CD14-positive monocyte (primary cell): ENCODE results near the gene TMEM182. TPM values are rescaled to one million over a fixed set of nuclear protein-coding genes. Genes with fewer than 3 reads are reported as not detected.

ENCODE experiments used
- DNase-seq, 3 donors: peaks; one replicate each; pipeline ENCODE4 v3.0.0-alpha.2; 2011 to 2022
- H2AFZ ChIP-seq: 2 replicates; pipeline ENCODE4 v1.6.0; 2012; ENCODE audit warnings: mild to moderate bottlenecking, low read depth, low read length, inconsistent platforms; ENCODE audit not compliant: insufficient read depth, poor library complexity, severe bottlenecking
- H3K27ac ChIP-seq, 2 donors: 1 replicate in 1 of 2; 2 replicates in 1 of 2; pipeline ENCODE4 v1.5.1; 2012 to 2013; ENCODE audit warnings: low read length in 2 of 2, control low read depth in 1 of 2, inconsistent platforms in 1 of 2, low read depth in 1 of 2, mild to moderate bottlenecking in 1 of 2
- H3K27me3 ChIP-seq, 2 donors: one replicate each; pipeline versions ENCODE4 v1.6.0 to v1.6.1; 2011 to 2013; ENCODE audit warnings: low read length in 2 of 2; ENCODE audit not compliant: control insufficient read depth in 2 of 2, insufficient read depth in 2 of 2
- H3K36me3 ChIP-seq, 2 donors: replicated peaks in 1 of 2; 1 replicate in 1 of 2; 2 replicates in 1 of 2; pipeline versions ENCODE4 v1.5.1 to v1.6.1; 2012 to 2013; ENCODE audit warnings: low read length in 2 of 2, control low read depth in 1 of 2, inconsistent platforms in 1 of 2, mild to moderate bottlenecking in 1 of 2; ENCODE audit not compliant: insufficient read depth in 2 of 2, control insufficient read depth in 1 of 2
- H3K4me1 ChIP-seq, 2 donors: 1 replicate in 1 of 2; 2 replicates in 1 of 2; pipeline versions ENCODE4 v1.5.1 to v1.6.1; 2012 to 2013; ENCODE audit warnings: low read length in 2 of 2, control low read depth in 1 of 2, inconsistent platforms in 1 of 2, mild to moderate bottlenecking in 1 of 2, moderate library complexity in 1 of 2; ENCODE audit not compliant: insufficient read depth in 2 of 2, control insufficient read depth in 1 of 2
- H3K4me2 ChIP-seq: replicated peaks from 2 replicates; pipeline ENCODE3; 2012; ENCODE audit warnings: low read length, moderate library complexity, mild to moderate bottlenecking; ENCODE audit not compliant: poor library complexity, severe bottlenecking; ENCODE audit errors: extremely low read depth
- H3K4me3 ChIP-seq, 3 experiments: fragments of 200-600 bp in 1 of 3; sonication (generic) in 1 of 3; replicated peaks in 1 of 3; 1 replicate in 2 of 3; 2 replicates in 1 of 3; pipeline ENCODE4 v1.5.1; 2011 to 2013; ENCODE audit warnings: low read length in 3 of 3, mild to moderate bottlenecking in 3 of 3, control low read depth in 2 of 3, low read depth in 2 of 3, inconsistent platforms in 1 of 3, moderate library complexity in 1 of 3
- H3K79me2 ChIP-seq: 2 replicates; pipeline ENCODE4 v1.6.0; 2012; ENCODE audit warnings: mild to moderate bottlenecking, control low read depth, inconsistent platforms, low read length, moderate library complexity; ENCODE audit not compliant: insufficient read depth
- H3K9ac ChIP-seq: 2 replicates; pipeline ENCODE4 v1.6.0; 2017; ENCODE audit warnings: low read length, mild to moderate bottlenecking; ENCODE audit not compliant: insufficient read depth, poor library complexity, severe bottlenecking
- H3K9me3 ChIP-seq, 2 donors: replicated peaks in 1 of 2; 1 replicate in 1 of 2; 2 replicates in 1 of 2; pipeline versions ENCODE4 v1.5.1 to v1.6.1; 2012 to 2013; ENCODE audit warnings: low read length in 2 of 2, control low read depth in 1 of 2; ENCODE audit not compliant: control insufficient read depth in 1 of 2, insufficient read depth in 1 of 2
- H4K20me1 ChIP-seq: 2 replicates; pipeline ENCODE4 v1.6.0; 2012; ENCODE audit warnings: mild to moderate bottlenecking, low read length, control low read depth, moderate library complexity; ENCODE audit not compliant: insufficient read depth
- H3K27ac Mint-ChIP-seq, 7 donors: one replicate each; pipeline ENCODE4 v1.8.0; 2020; ENCODE audit warnings: mild to moderate bottlenecking in 7 of 7, mixed read lengths in 7 of 7, moderate library complexity in 6 of 7, inconsistent platforms in 2 of 7
- H3K27me3 Mint-ChIP-seq, 3 donors: one replicate each; pipeline ENCODE4 v1.8.0; 2021 to 2022; ENCODE audit warnings: low read depth in 3 of 3, mild to moderate bottlenecking in 3 of 3, mixed read lengths in 3 of 3, moderate library complexity in 3 of 3, inconsistent platforms in 1 of 3
- H3K36me3 Mint-ChIP-seq, 2 donors: one replicate each; pipeline ENCODE4 v1.8.0; 2020; ENCODE audit warnings: mixed read lengths in 2 of 2, inconsistent platforms in 1 of 2, mild to moderate bottlenecking in 1 of 2
- H3K4me1 Mint-ChIP-seq: one replicate; pipeline ENCODE4 v1.8.0; 2020; ENCODE audit warnings: mild to moderate bottlenecking, mixed read lengths
- H3K4me3 Mint-ChIP-seq, 2 donors: one replicate each; pipeline ENCODE4 v1.8.0; 2020; ENCODE audit warnings: mild to moderate bottlenecking in 2 of 2, mixed read lengths in 2 of 2, moderate library complexity in 1 of 2
- H3K9me3 Mint-ChIP-seq, 7 donors: one replicate each; pipeline ENCODE4 v1.8.0; 2020 to 2022; ENCODE audit warnings: mixed read lengths in 7 of 7, mild to moderate bottlenecking in 6 of 7, moderate library complexity in 6 of 7, inconsistent platforms in 2 of 7
- WGBS: methylation state at CpG from one replicate; pipeline ENCODE4 v1.1.5; 2013; ENCODE audit warnings: missing lambda C conversion rate; ENCODE audit not compliant: insufficient coverage; 5-methylcytosine and 5-hydroxymethylcytosine counted together
- intact Hi-C, 2 donors: fragments of 100-400 bp; cut with micrococcal nuclease; formaldehyde crosslinking; loops; one replicate each; pipeline versions ENCODE4 v1.15.0 to v1.15.1; 2023
- polyA plus RNA-seq, 3 donors: library from polyadenylated mRNA; depleted of rRNA in 1 of 3; unstranded in 2 of 3; stranded (reverse) in 1 of 3; fragments of 300-500 nt in 2 of 3; fragments of >200 nt in 1 of 3; fragmentation: Illumina TruSeq in 2 of 3; gene quantifications; 1 replicate in 2 of 3; 2 replicates in 1 of 3; pipeline ENCODE4 v1.2.3, GENCODE V29; 2012 to 2021
- TF ChIP-seq, protein P1 (sequence below): fragments of 200-600 bp; IDR thresholded peaks from one replicate; pipeline ENCODE4 v1.8.0; 2022; ENCODE audit warnings: antibody characterized with exemption, mild to moderate bottlenecking

The TMEM182 gene
- polyA plus RNA-seq, 3 donors: 0.24 to 0.69 (median 0.28) TPM

- TF ChIP-seq, protein P1, sequence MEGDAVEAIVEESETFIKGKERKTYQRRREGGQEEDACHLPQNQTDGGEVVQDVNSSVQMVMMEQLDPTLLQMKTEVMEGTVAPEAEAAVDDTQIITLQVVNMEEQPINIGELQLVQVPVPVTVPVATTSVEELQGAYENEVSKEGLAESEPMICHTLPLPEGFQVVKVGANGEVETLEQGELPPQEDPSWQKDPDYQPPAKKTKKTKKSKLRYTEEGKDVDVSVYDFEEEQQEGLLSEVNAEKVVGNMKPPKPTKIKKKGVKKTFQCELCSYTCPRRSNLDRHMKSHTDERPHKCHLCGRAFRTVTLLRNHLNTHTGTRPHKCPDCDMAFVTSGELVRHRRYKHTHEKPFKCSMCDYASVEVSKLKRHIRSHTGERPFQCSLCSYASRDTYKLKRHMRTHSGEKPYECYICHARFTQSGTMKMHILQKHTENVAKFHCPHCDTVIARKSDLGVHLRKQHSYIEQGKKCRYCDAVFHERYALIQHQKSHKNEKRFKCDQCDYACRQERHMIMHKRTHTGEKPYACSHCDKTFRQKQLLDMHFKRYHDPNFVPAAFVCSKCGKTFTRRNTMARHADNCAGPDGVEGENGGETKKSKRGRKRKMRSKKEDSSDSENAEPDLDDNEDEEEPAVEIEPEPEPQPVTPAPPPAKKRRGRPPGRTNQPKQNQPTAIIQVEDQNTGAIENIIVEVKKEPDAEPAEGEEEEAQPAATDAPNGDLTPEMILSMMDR: no peak
- H3K27me3 Mint-ChIP-seq: peaks cover 0 to 3% (median 0%) of the 10 kb centered on the region in 3 donors
- H3K27ac ChIP-seq: no peak overlapping the region
- H3K4me3 ChIP-seq: no peak overlapping the region
- intact Hi-C loops: no loop called here
- peaks cover 0 to 4% (median 0%) of the 10 kb centered on the region in 7 donors for H3K9me3 Mint-ChIP-seq
- H3K9ac ChIP-seq: no peak overlapping the region
- WGBS: 100% methylated on average over 1 of the region's 4 CpGs
- no peaks in the 10 kb centered on the region for H3K4me1 ChIP-seq
- H3K4me3 Mint-ChIP-seq: no peak overlapping the region
- no peaks in the 10 kb centered on the region for H3K27me3 ChIP-seq
- H3K9me3 ChIP-seq: no peaks in the 10 kb centered on the region
- no peaks in the 10 kb centered on the region for H4K20me1 ChIP-seq
- H2AFZ ChIP-seq: no peak overlapping the region
- no peak overlapping the region for H3K27ac Mint-ChIP-seq
- no peaks in the 10 kb centered on the region for H3K79me2 ChIP-seq
- H3K4me2 ChIP-seq: no peak overlapping the region
- H3K36me3 ChIP-seq: no peaks in the 10 kb centered on the region
- DNase-seq: no peak
- H3K4me1 Mint-ChIP-seq: peaks cover 6% of the 10 kb centered on the region
- no peaks in the 10 kb centered on the region for H3K36me3 Mint-ChIP-seq
Observed at GRCh38 chr2:102748107-102748506, 13.7 kb upstream of the TMEM182 start.

- Mint-ChIP-seq H3K27ac (no peak overlapping the region), H3K27me3 (peaks cover 0 to 3% (median 0%) of the 10 kb centered on the region in 3 donors), H3K4me3 (no peak overlapping the region), H3K4me1 (peaks cover 6% of the 10 kb centered on the region), H3K36me3 (no peaks in the 10 kb centered on the region), H3K9me3 (peaks cover 0 to 3% (median 0%) of the 10 kb centered on the region in 7 donors)
- TF ChIP-seq, protein P1: no peak
- no peak for DNase-seq
- no CpG with 5 or more reads among the region's 3 CpGs for WGBS
- Histone ChIP-seq H3K4me2 (no peak overlapping the region), H3K9ac (no peak overlapping the region), H4K20me1 (no peaks in the 10 kb centered on the region), H3K4me3 (no peak overlapping the region), H3K9me3 (no peaks in the 10 kb centered on the region), H3K4me1 (no peaks in the 10 kb centered on the region), H3K27me3 (no peaks in the 10 kb centered on the region), H2AFZ (no peak overlapping the region), H3K79me2 (no peaks in the 10 kb centered on the region), H3K27ac (no peak overlapping the region), H3K36me3 (no peaks in the 10 kb centered on the region)
- intact Hi-C loops: no loop called here
Observed at GRCh38 chr2:102749938-102750337, 11.9 kb upstream of the TMEM182 start.
